GM19193 (cell line): Measurements from ENCODE around the gene ACVR2B.

Source experiments
- POLR2A ChIP-seq: IDR thresholded peaks from 4 replicates; pipeline ENCODE4 v1.6.1; 2011; ENCODE audit not compliant: insufficient read depth, insufficient read length; ENCODE audit errors: extremely low read depth

The ACVR2B gene

DNA sequence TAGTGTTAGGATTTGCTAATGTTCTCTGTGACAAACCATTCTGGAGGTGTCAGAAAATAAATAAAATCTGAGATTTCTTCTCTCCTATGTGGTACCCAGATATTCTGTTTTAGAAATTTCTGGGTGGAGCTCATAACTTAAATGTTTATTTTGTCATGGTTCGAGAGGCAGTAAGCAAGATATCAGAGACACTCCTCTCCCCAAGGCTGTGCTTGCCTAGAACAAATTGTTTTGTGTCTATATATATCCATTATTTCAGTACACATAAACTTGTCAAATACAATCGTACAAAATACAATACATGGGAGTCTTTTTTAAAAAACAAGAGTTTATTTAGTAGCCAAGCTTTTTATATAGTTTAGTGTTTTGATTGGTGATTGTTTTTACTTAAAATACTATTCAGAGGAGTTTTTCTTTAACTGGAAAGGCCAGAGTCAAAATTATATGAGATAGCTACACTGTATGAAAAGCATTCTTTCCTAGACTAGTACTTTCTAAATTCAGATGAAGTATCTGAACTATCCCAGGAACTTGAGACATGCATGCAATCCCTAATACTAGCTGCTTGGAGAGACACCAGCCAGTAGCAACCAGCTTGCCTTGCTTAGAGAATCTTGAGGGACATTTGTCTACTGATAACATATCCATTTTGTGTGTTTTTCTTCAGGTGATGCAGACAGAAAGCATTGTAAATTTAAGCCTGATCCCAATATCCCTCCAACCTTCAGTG, 47.2 kb downstream of the ACVR2B start:
- TF ChIP-seq POLR2A: no peak

GRCh38 chr3:38507120-38507519, 53.4 kb downstream of the ACVR2B start:
- TF ChIP-seq POLR2A: no peak

DNA sequence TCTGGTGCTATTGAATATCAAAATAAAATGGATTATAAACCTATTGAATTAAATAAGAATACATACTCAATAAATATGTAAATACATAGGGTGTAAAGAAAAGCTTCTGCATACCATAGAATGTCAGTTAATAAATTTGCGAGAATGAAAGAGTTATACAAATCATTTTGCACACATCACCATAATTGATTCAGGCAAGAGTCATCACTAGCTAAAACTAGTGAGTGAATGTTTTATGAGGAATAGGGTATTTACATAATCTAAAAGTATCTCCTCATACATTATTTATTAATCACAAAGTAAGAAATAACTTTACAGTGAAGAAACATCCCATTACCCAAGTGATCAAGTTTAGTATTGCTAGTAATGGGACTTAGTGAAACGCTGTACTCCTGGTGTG, 56.0 kb downstream of the ACVR2B start:
- TF ChIP-seq POLR2A: no peak

DNA sequence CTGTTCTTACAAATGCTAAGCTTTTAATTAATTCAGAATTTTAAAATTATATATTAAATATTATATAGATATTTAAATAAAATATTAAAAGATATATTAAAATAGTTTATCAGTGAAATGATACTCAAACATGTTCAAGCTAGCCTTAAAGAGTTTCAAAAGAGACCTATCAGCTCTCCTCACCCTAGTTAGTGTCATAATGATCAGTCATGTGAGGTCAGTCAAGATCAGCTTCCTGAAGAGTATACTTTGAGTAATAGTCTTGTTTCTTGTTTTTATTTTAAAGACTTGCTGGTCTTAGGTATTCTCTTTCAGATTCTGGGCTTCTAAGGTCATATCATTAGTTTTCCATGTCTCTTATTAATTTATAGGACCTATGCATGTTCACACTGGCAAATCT, 56.9 kb downstream of the ACVR2B start:
- no peak for TF ChIP-seq POLR2A

- no peak for TF ChIP-seq POLR2A
Observed at GRCh38 chr3:38511546-38511945, 57.9 kb downstream of the ACVR2B start.

DNA sequence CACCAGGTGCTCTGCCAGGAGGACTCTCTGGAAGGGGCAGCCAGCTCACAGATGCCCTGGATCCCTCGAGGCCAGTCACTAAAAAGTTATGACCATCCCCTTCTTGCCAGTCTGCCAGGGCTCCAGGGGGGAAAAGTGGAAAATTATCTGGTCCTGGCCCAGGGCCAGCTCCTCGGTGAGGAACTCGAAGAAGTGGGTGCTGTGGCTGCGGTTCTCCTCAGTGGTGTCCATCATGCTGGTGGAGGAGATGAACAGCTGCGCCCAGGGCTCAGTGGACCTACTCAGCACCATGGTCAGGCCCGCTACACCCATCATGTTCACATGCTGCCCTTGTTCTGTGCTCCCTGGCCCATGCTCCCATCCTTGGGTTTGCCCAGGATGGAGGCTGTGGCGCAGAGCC, 61.7 kb downstream of the ACVR2B start:
- no peak for TF ChIP-seq POLR2A

- no peak for TF ChIP-seq POLR2A
Observed at GRCh38 chr3:38516669-38517068, 63.0 kb downstream of the ACVR2B start.

DNA sequence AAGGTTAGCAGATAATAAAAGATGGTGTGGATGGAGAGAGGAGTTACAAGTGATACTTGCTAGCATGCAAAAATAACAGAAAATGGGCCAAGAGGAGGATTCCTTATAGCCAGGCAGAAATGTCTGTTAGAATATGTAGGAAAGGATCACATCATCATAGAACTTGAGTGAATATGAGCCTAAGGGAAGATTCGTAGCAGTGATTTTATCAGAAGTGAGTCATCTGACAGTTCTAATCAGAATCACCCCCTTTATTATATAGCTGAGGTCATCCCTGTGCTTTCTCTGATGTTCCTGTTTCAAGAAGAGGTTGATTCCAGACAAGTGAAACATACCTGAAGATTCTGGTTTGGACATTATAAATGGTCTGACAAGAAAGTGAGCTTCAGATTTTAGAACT, 65.3 kb downstream of the ACVR2B start:
- no peak for TF ChIP-seq POLR2A

DNA sequence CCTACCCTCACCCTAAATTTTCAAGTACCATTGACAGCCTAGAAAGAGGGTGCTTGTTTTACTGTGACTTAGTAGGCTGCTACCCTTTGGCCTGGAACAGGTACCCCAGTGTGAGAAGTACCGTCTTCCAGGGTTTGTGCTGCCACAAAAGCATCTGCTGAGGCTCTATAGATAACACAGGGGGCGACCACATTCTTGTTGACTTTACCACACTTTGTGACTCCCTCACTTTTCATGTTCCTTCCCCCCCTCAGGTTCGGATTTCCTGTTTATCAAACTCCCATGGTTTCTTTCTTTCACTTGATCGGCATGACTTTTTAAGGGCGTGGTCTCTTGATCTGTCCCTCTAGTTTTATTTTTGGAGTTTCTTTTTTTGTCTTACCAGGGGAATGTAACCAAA, 66.0 kb downstream of the ACVR2B start:
- TF ChIP-seq POLR2A: no peak

GRCh38 chr3:38521391-38521987, 67.8 kb downstream of the ACVR2B start:
- no peak for TF ChIP-seq POLR2A

GRCh38 chr3:38522002-38522401, 68.3 kb downstream of the ACVR2B start:
- no peak for TF ChIP-seq POLR2A

- TF ChIP-seq POLR2A: no peak
Observed at GRCh38 chr3:38524141-38524739, 70.5 kb downstream of the ACVR2B start.

GRCh38 chr3:38526792-38527191, 73.1 kb downstream of the ACVR2B start:
- TF ChIP-seq POLR2A: no peak

DNA sequence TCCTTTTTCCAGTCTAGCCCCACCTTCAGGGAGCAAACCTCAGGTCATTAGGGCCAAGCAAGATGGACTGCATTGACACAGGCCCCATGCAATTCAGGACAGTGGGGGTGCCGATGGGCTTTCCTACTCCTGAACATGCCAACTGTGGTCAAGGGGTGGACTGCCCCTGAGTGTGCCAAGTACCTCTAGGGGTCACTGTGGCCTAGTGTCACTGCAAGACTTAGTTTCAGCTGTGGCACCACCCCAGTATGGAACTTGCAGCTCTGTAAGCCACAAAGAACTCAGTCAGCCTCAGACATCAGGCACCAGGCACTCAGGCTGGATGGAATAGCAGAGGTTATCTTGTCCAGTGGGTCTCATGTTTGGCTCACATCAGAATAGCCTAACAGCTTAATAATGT, 74.8 kb downstream of the ACVR2B start:
- no peak for TF ChIP-seq POLR2A

DNA sequence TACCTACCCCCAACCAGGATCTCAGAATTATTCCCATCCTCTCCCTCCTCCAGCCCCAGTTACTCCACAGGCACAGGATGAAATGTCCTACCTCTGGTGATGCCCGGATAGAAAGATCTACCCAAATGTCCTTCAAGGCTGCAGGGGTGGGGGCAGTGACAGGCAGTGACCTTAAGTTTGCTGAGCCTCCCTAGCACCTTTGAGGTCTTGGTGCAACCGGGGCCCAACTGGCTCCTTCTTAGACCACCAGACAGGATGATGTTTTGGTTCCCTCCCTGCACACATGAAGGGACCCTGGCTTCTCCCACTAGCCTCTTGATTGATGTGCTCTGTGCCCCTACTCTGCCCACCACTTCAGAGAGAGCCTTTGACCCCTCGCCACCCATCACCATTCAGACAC, 78.8 kb downstream of the ACVR2B start:
- no peak for TF ChIP-seq POLR2A

DNA sequence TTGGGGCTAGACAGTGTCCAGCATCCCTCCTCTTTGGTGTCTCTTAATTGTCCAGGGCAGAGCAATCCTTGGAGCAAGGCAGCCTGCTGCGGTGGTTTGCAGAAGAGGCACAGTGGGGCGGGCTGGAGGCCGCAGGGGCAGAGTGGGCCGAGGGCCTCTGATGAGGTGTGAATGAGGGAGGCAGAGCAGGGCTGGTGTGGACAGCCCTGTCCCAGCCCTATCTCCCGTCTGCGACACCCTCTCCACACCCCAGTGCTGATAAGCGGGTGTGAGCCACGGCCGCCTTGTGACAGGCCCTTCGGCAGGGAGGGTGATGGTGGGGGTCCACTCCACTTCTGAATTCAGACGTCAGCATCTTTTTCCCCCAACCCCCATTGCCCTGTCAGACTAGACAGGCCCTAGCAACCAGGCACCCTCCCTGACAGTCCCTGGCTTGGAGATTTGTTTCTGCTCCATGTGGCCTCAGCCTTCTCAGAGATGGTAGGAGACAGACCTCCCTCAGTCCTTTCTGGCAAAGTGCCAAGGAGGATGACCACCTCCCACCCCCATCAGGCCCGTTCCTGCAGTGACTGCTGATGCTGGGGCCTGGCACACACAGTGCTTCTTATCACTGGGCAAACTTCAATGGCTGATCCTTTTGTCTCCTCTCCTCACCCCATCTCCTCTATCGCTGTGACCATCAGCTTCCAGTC, 79.7 kb downstream of the ACVR2B start:
- no peak for TF ChIP-seq POLR2A

GRCh38 chr3:38534180-38534579, 80.5 kb downstream of the ACVR2B start:
- no peak for TF ChIP-seq POLR2A

DNA sequence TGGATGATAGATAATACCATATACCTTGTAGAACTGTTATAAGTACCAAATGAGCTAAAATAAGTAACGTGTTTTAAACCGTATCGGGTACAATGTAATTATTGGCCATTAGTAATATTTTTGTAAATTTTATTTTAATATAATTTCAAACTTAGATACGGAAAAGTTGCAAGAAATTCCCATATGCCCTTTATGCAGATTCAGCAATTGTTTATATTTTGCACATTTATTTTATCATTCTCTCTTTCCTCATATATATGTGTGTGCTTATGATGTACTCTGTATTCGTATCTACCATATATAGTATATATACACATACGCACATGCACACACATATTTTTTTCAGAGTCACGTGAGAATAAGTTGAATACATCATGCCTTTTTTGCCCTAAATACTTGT, 80.9 kb downstream of the ACVR2B start:
- TF ChIP-seq POLR2A: no peak
